Dermis microvascular lymphatic vessel endothelial cell (primary cell): ENCODE data around the gene POU2F1. TPM values are rescaled to one million over a fixed set of nuclear protein-coding genes. Genes with fewer than 3 reads are reported as not detected.

Experiments used
- DNase-seq, 2 donors: peaks; one replicate each; pipeline versions ENCODE4 v3.0.0 to v3.0.0-alpha.2; 2010; ENCODE audit warnings: low read depth in 2 of 2
- total RNA-seq: library from RNA; depleted of rRNA; stranded (reverse); fragments of >200 nt; gene quantifications from 2 replicates; pipeline ENCODE4 v1.2.1, GENCODE V29; 2014

Gene POU2F1
- total RNA-seq, 1 donor from 2014 or later = 4.2 TPM

GRCh38 chr1:167440776-167441175 lies 220.1 kb downstream of the POU2F1 start:
- no peak for DNase-seq

- no peak for DNase-seq
Observed at GRCh38 chr1:167441222-167441621, 220.5 kb downstream of the POU2F1 start.

GRCh38 chr1:167442142-167442848 lies 221.6 kb downstream of the POU2F1 start:
- DNase-seq = peak; percentile 51 to 76

DNA sequence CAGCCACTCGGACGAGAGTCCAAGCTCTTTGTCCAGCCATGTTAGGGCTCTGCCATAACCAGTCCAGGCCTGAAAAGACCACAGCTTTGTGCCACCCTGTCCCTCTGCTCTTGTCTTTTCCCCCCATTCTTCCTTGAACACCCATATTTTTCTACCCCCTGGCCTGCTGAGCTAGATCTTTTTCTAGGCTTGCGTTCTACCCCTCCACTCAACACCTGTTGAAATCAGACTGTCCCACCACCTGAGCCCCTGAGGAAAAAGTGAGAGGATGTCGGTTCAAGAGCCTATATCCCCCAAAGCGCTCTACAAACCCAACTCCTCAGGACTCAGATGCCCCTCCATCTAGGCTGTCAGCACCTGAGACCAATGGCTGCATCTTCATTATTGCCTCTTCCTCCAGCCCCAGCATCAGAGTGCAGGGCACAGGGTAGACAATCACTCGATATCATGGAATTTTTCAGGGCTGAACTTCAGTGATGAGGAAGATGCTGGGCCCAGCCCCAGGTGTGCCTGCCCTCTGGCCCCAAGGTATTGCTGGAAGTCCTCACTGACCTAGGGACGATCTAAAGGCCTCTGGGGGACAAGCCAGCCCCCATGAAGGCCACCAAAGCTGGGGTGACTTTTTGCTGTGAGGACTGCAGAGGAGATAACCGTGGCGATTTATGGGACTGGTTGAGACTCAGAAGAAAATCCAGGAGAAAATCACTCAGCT lies 222.3 kb downstream of the POU2F1 start:
- no peak for DNase-seq

GRCh38 chr1:167443757-167444156 lies 223.1 kb downstream of the POU2F1 start:
- DNase-seq = no peak

DNA sequence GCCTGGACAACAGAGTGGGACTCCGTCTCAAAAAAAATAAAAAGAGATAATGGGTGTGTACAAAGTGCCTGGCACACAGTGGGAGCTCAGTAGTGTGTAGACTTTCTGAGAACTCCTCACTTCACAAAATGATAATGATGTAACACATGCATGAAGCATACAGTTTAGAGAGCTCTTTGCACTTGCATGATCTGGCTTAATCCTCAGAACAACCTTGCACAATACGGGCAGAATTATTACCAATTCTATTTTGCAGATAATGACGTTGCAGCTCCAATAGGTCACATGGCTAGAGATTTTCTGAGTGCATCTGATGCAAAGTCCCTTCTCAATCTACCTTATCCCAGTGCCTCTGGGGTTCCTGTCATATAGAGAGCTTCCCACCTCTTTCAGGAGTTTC lies 226.3 kb downstream of the POU2F1 start:
- no peak for DNase-seq

GRCh38 chr1:167447521-167448136 lies 226.9 kb downstream of the POU2F1 start:
- no peak for DNase-seq

DNA sequence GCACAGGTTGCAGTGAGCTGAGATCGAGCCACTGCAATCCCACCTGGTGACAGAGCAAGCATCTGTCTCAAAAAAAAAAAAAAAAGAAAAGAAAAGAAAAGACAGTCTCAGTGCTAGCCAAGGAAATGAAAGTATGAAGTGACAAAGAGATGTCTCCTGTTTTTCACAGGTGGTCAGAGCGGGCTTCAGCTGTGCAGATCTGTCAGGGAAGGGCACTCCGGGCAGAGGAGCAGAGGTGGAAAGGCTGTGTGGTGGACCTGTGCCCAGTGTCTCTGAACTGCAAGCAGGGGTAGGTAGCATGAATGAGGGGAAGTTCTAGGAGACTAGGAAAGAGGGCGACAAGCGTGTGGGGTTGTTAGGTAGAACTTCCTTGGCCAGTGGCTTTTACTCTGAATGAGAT lies 230.2 kb downstream of the POU2F1 start:
- no peak for DNase-seq

GRCh38 chr1:167452483-167452882 lies 231.8 kb downstream of the POU2F1 start:
- DNase-seq = no peak

- DNase-seq = no peak
Observed at GRCh38 chr1:167453123-167453522, 232.4 kb downstream of the POU2F1 start.

DNA sequence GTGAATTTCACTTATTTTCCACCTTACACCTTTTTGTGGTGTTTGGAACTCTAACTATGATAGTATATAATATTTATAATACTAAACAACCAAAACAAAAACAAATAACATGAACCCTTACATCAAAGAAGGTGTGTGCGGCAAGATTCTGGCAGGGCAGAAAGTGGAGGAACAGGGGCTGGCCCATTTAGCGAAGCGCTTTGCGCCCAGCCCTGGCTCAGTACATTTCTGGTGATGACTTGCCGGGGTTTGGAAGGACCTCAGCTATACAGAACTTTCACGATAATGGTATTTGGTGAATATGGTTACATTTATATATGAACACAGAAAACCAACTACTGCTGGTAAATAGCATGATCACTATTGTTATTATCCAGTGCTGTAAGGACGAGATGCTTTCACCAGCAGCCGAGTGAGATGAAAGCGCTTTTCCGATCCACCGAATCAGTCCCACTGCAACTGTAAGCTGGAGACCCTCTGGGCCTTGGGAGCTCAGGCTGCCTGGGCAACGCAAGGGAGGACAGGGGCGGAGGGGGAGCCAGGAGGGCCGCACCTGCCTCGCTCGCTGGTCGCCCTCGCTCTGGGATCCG lies 233.7 kb downstream of the POU2F1 start:
- DNase-seq = no peak

DNA sequence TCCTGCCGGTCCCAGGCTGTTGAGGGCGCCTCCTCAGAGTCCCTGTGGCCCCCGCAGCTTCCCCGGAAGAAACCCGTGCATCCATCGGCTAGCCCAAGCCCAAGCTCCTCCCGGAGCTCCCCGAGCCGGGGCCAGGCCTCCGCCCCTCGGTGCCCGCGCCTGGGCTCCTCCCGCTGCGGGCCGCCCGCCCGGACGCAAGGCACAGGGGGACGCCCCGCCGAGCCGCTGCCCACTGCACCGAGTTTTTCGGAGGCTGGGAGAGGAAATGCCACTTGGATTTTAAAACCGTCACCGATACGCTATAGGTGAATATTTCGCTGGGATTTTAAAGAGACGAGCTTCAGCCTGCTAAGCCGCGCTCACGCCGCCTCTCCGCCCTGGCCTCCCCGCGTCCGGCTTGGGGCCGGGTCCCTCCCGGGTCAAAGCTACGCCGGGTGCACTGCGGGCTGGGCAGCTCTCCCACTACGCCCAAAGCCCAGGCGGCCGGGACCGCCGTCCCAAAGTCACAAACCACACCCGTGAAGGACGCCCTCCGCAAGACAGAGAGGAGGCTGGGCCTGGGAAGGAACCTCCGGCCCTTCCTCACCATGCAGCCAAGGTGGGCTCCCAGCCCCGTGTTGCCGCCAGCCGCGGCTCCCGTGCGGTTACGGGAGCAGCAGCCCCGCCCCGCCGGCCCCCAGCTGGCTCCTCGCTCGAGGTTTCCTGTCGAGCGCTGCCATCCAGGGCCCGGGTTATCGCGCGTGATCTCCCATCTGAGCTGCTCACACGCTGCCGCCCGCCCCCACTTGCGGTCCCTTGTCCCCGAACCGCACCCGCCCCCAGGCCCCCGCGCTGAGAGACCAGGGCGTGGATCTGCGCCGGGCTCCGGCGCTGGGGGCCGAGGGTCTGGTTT lies 234.5 kb downstream of the POU2F1 start:
- peak in 1 of 2 donors; percentile 45 for DNase-seq

DNA sequence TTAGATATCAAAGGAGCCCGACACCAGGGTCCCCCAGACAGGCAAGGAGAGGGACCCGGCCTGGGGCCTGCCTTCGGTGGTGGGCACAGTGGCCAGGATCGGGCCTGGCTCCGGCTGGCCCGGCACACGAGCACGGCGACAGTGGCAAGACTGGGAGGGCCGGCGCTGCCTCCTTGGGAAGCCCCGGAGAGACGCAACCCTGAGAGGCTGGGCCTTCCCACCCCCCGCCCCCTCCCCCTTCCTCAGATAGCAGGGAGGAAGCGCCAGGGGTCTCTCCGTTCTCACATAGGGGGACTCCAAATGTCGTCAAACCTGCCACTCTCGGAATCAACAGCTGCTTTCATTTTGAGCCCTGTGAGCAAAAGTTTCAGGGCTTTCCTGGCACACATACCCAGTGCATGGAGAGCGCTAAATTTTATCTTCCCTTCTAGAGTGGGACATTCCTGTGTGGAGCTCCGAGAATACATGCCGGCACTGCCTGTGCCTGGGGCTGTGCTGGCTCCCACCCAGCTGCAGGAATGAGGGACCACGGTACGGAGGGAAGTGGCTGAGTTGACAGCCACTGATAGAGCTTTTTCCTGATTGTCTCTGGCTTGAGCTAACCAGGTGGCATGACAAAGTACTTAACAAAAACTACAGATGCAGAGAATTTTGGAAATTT lies 235.2 kb downstream of the POU2F1 start:
- no peak for DNase-seq

DNA sequence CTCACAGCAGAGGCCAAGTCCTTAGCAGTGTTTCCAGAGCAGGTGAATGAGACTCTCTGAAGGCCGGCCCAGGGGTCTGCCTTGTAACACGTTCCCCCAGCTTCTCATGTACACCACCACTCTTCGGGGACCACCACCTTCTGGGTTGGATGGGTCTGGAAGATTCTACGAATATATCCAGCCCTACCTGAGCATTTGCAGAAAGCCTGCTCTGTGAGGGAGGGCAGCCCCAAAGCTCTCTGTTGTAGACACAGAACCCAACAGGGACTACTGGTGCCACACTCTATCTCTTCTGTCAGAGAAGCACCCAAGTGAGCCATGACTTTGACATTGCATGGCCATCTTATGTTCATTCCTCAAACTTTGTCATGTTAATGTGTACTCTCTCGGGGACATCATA lies 235.8 kb downstream of the POU2F1 start:
- no peak for DNase-seq

DNA sequence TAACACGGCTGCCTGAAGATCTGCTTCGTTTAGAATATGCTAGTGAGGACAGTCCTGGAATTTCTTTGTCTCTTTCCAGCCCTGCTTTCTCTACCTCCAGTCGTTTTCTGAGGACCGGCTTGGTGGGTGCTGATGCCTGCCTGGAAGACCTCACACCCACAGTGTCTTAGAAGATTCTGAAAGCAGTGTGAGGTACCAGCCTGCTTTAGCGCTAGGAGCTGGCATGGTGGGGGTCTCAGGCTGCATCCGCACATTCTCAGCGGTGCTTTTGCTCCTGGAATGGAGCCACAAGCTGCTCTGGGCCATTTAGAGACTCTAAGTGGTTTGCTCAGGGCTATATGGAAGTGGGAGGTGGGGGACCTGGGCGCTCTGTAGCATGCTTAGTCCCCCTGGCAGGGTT lies 236.2 kb downstream of the POU2F1 start:
- no peak for DNase-seq

DNA sequence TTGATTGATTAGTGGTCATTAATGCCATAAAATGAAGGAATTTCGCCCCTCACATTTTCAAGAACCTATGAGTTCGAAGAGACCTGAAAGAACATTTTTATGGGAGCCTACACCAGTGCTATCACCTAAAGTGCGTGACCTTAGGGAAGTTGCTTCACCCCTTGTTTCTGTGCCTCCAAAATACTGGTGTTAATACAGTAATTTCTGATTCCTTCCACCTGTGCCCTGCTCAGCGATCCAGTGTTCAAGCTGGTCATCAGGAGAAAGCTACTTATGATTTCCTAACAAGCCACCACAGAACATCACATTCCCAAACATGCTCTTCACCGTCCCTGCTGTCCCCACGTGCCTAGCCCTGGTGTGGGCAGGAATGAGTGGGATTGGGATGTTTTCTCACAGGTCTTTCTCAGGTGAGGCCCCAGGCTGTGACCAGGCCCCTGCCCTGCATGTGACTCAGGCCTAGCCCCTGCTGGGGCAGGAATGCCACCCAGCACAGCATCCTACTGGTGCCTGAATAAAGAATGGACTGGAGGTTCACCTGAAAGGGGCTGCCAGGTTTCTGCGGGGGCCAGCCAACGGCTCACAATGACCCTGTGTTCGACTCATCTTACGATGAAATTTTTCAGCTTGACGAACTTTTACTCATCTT lies 237.4 kb downstream of the POU2F1 start:
- no peak for DNase-seq

GRCh38 chr1:167460836-167461235 lies 240.2 kb downstream of the POU2F1 start:
- no peak for DNase-seq

DNA sequence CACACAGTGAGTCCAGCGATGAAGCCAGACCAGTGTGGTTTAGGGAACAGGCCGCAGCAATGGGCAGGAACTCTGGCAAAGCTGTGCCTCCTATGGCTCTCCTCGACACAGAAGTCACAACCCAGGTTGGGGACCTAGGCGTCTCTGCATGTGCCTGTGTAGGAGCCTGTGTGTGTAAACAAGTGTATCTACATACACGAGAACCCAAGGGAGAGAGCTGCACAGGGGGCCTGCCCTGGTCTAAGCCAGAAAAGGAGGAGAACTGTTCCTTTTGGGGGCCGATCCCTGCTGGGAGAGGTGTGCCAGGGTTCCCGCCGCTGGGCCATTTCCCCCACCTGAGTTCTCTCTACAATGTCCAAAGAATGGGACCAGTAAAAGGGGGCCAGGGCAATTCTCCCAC lies 241.7 kb downstream of the POU2F1 start:
- DNase-seq = no peak

- DNase-seq = no peak
Observed at GRCh38 chr1:167463080-167463479, 242.4 kb downstream of the POU2F1 start.

- DNase-seq = no peak
Observed at GRCh38 chr1:167463875-167464575, 243.3 kb downstream of the POU2F1 start.
